Left forelimb (tissue), 1 donor: ENCODE measurements around the gene CSHL1.

Experiments
- DNase-seq: peaks from one replicate; pipeline ENCODE4 v3.0.0-alpha.2; 2018; ENCODE audit warnings: low spot score

CSHL1 gene

DNA sequence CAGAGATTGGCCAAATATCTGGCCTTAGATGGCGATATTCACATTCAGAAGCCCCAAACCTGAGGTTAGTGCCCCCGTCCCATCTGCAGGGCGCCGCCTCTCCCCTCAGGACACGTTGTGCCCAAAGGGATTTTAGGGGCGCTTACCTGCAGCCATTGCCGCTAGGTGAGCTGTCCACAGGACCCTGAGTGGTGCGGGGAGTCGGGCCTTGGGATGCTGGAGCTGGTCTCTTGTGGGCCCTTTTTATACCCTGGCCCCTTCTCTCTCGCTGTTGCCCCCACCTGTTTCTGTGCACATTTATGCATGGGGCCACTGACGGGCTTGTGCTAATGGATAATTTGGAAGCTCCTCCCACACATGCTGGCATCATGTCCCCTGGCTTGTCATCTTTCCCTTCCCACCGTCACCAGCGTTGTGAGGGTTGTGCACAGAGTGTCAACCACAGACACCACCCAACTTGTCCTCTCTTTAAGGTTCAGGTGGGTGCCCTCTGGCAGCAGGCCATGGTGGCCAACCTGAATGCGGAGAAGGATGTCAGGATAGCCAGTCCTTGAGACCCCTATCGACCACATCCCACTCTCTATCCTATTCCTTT, at the start of gene CSHL1:
CSHL1 (minus strand) TSS at position 218 of the 595 bp plus-strand sequence; CDS start at position 156, 62 bp downstream.
- DNase-seq, result no peak

DNA sequence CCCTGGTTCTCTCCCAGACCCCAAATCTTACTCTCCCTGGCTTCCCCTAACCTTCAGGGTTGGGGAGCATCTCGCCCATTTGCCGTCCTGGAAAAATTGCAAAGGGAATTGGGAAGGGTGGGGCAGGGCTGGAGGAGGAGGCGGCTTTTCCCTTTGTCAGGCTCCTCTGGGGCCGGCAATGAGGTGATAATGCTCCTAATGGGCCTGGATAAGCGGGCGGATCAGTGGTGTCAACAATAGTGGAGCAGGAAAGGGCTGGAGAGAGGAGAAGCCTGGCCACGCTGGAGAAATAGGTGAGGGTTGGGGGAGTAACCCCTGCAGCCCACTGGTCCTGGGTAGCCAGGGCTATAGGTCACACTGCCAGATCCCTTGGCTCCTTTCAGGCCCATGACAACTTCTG, 49.4 kb upstream of the CSHL1 start:
- no peak for DNase-seq

DNA sequence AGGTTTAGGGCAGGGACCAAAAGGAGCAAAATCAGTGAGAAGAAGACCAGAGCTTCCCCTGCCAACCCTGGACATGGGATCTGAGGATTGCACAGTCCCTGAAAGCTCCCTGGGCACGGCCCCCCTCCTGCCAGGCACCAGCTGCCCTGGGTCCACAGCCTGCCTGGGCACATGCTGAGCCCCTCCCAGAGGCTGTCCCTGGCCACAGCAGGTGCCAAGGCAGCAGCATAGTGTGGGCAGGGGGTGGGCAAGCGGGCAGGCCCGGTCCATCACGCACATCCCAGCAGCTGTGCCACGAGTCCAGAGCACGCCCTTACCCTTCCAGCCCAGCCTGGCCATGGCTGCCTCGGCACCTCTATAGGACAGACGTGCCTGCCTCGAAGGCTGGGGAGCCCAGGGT, 48.9 kb upstream of the CSHL1 start:
- DNase-seq, result no peak

DNA sequence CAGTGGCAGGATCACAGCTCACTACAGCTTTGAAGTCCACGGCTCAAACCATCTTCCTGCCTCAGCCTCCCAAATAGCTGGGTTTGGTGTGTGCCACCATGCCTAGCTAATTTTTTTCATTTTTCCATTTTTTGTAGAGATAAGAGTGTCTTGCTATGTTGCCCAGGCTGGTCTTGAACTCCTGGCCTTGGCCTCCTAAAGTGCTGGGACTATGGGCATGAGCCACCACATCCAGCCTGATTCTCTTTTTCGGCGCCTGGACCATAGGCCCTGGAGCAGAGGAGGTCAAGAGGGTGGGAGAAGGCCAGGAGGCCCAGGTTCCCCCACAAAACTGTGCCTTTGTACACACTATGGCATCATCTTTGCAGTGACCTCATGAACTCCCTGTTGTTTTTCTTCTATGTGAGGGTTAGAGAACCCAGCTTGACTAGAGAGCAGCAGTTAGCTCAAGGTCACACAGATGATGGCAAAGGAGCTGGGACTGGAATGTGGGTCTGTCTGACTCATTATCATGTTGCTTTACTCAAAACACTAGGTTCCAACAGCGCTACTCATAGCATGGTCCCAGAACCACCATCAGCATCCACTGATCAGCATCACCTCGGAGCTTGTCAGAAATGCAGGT, 45.4 kb upstream of the CSHL1 start:
- no peak for DNase-seq

DNA sequence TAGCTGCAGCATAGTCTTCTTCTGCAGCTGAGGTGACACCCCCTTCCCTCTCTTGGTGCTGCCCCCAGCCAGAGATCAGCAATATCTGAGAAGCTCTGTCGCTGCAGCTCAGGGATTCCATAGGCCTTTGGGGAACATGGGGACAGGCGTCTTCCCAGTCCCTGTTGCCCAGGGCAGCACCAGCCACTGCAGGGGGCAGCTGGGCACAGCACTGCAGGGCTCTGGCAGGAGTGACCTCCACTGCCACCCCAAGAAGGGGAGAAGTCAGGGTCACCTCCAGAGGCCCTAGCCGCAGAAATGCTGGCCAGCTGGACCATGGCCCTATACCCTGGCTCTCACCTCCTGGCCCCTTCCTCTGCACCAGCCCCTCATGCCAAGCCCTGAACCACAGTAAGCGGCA, 44.7 kb upstream of the CSHL1 start:
- DNase-seq, result no peak

DNA sequence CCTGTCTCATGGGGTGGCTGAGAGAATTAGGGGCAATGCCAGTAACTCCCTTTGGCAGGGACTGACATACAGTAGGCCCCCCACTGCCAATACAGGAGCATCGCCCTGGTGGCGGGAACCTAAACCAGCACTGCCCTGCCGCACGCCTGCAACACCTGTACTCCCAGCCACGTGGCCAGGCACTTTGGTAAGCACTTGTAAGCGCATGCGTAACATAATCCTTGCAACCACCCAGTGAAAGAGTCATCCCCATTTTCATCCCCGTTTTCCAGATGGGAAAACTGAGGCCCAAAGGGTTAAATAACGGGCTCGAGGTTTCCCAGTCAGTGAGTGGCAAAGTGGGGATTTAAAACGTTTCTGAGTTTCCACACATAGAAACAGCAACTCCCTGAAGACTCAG, 44.2 kb upstream of the CSHL1 start:
- DNase-seq, result no peak

DNA sequence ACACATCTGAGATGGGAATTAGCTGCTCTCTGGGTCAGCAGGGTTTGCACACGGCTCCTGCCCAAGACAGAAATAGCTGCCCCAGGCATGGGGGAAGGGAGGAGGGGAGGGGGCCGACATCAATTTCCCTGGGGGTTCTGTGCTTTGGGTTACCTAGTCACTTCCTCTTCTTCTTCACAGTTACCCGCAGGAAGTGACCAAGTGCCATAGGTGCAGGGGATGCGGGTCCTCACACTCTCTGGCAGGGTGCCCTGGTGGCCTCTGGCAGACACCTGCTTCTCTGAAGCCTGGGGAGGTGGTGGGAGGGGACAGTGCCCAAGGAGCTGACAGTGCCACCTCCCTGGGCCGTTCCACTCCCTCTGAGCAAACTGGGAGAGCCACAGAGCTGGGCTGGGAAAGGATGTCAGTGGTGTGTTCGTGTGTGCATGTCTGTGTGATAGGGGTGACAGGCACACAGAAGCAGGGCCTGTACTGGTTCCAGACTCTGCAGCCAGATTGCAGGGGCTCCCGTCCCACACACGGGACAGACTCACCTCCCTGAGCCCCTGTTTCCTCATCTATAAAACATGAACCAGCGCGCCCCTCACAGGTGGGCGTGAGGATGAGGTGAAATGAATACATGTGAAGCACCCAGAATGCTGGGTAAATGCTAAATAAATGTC, 43.5 kb upstream of the CSHL1 start:
- DNase-seq, result no peak

DNA sequence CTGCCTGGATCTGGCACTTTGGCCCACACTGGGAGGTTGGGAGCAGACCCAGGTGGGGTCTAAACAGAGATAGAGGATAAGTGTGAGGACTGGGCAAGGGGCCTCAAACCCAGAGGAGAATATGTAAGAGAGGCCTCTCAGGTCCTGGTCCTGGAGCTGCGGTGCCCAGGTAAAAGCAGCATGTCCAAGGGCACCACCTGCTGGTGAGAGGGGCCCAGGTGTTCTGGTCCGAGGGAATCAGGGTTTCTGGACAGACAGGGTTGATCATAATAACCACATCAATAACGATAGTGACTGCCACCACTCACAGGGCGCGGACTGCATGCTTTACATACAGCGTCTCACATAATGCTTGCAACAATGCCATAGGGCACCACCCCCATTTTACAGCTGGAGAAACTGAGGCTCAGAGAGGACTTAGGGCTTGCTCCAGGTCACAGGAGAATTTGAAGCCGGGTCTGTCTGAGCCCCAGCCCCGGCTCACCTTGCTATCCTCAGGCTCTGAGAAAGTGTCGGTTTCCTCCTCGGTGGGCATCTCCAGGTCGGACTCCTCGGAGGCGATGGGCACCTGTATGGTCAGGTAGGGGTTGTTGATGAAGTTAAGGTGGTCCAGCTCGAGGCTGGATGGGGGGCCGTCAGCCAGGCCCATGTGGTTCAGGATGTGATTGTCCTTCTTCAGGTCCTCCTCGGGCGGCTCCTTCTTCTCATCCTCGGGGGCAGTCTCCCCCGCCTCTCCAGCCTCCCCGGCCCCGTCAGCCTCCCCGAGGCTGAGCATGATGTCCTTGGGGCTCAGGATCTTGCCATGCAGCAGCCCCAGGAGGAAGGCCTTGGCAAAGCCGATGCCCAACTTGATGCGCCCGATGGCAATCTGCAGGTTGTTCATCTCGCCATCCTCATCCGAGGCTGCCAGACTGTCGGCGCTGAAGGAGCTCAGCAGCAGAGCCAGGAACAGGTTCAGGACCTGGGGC, 40.2 kb upstream of the CSHL1 start:
- no peak for DNase-seq

DNA sequence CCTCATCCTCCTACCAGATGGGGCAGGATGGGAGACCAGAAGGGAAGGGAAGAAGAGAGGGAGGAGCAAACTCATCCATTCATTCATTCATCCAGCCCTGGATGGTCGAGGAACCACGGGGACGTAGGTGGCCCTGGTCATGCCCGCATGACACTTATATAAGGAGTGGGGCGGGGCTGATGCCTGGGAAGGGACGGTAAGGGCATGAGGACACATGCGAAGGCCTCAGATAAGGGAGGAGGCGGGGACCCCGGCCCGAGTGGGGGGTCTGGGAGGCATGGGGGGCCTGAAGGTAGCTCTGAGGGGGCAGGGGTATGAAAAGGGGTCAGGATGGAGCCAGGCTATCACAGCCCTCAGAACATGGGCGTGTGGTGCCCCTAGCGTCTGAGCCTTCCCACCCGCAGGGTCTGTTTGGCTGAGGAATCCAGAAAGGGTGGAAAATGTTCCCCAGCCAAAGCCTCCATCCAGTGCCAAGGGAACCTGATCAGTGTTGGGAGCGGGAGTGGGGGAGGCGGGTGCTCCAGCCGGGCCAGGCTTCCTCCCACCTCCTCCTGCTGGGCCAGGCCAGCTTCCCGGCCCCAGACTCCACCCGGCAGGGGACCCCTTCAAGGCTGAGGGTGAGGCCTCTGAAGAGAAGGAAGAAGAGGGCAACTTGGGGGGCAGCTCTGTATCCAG, 38.7 kb upstream of the CSHL1 start:
- DNase-seq, result no peak

DNA sequence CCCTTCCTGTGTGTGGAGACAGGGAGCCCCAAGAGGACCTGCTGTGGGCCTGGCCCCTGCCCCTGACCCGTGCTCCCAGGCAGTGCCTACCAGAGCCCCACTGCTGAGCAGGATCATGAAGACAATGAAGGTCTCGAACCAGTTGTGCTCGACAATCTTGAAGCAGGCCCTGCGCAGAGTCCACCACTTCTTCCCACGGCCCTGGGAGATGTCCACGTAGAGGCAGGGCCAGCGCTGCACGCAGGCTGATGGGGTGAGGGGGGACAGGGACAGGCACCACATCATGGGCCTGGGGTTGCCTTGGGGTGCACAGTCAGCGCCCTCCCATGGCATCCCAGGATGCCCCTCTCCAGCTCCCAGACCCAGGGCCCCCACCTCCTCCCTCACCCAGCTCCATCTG, 37.5 kb upstream of the CSHL1 start:
- DNase-seq, result no peak

DNA sequence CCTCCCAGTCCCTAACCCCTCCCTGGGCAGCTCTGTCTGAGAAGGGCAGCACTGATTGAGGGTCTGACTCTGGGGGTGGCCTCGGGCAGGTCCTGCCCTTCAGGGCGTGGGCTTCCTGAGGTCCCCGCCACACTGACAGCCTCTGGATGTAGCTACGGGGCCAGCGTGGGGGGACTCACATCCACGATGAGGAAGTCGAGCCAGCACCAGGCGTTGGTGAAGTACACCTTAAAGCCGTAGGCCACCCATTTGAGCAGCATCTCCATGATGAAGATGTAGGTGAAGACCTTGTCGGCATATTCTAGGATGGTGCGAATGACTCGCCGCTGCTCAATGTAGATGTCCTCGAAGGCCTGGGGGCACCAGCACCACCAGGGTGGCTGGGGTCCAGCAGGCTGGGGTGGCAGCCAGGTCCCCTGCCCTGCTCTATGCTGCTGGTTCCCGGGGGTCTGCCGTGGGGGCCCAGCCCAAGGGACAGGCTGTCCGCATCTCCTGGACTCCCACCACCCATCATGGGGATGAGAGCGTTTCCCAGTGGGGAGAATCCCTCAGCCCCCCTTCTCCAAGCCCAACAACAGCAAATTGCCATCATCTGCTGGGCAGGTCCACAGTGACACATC, 36.8 kb upstream of the CSHL1 start:
- no peak for DNase-seq

DNA sequence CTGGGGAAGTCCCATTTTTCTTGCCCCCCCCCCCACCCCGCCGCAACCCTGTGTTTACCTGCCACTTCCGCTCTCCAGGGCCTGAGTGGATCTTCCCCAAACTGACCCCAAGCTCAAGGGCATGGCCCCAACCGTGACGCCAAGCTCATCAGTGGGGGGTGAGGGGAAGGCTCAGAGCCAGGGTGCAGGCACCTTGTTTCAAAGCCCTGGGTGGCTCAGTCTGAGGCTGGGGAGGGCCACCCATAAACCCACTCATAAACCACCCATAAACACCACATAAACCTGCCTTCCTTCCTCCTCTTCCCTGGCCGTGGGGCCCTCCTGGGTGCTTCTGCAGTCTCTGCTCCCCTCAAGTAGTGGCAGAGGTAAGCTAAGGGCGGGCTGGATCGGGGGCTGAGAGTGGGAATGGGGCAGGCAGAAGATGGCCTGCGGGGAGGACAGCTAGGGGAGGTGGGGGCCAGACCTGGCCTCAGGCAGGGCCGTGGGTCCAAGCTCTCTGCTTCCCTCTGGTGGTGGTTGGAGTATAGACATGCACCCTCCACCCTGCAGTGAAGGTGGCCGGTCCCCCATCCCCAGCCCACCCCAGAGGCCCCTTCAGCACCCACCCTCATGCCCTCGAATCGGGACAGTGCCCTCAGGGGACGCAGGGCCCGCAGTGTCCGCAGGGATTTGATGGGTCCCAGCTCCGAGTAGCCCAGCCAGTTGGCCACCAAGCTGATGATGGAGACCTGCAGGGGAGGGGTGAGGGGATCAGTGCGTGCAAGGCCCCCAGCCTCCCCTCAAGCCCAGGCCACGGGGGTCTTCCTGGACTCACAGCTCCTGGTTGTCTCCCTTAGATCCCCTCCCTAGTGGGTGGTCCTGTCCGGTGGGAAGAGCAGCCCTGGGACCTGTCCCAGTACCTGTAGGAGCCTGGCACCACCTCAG, 35.6 kb upstream of the CSHL1 start:
- DNase-seq, result no peak

DNA sequence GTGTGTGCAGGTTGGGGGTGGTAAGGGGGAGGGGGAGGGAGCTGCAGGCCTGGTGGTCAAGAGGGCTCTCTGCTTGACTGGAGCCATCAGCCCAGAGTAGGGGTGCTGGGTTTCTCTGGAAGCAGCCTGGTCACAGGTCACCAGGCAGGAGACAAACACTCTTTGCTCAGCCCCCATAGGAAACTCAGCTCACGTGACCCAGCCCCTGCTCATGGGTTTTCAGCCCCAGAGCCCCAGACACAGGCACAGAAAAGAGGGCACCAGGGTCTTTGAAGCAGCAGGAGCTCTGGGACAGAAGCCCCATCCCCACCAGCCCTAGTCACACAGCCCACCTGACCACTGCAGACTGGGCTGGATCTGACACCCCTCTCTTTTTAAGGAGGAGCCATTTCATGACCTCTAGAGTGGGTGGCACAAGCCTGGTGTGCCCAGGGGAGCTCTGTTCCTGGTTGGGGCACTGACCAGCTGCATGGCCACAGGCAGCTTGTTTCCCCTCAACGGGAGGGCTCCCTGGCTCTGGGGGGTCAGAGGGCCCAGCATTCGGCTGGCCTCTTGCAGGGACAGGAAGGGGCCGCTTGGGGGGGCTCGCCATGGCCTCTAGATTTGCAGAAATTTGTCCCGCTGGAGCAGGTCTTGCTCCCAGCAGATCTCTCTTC, 34.9 kb upstream of the CSHL1 start:
- DNase-seq, result no peak

DNA sequence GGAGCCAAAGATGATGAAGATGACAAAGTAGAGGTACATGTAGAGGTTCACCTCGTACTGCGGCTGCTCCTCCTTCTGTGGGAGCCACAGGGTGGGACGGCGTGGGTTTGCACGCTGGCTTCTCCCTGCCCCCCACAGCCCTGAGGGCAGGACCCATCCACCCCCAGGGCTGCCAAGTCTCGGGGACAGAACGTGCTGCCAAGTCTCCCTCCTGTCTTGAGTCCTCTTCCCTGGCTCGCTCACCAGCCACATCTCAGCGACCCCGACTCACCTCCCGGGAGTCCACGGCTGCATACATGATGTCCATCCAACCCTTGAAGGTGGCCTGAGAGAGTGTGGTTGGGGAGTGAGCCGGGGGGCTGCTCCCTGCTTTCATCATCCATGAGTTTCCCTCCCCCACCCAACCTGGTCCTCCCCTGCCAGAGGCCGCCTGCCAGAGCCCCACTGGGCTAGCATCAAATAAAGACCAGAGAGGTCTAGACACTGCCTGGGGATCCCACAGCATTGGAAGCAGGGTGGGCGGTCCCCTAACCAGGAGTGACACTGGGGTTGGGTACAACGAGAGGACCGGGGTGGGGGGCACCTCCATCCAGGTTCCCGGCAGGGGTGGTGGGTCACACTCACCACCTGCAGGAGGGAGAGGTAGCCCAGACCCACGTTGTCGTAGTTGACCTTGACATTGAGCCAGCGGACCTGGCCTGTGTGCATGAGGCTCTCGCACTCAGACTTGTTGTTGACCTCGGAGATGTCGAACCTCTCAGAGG, 33.9 kb upstream of the CSHL1 start:
- no peak for DNase-seq

DNA sequence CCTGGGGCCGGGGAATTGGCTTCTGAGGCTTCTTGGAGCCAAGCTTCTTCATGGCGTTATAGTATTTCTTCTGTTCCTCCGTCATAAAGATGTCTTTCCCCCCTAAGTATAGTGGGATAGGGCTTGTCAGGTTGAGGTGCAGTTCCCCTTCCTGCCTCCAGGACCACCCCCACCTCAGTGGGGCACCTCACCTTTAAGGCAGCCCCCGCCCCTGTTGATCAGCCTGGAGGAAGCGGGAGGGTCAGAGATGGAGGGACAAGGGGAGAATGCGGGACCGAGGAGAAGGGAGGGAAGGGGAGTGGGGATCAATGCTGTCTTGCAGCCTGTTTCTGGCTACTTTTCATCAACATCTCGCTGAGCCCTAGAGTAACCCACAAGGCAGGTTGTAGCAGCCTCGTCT, 32.7 kb upstream of the CSHL1 start:
- DNase-seq, result no peak

DNA sequence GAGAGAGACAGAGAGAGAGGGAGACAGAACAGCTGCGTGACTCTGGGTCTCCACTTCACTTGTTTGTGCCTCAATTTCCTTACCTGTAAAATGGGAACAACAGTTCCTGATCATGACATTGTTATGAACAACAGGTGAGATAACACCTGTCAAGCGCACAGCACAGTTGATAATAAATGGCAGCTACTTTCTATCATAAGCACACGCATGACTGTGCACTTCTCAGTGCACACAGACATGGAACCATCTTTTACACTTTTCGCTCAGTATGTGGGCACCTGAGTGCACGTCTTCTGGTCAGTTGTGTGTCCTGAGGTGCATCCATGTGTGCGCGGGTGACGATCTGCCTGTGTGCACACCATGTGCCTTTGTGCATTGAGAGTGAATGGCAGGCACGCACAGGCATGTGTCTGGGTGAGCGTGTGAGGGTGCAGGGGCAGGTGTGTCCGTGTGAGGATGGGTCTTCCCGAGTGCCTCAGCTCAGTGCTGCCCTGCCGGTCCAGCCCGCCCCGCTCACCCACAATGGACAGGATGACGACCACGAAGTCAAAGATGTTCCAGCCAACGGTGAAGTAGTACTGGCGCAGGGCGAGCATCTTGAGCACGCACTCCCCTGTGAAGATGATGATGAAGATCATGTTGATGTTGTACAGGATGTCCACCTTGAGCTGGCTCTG, 31.4 kb upstream of the CSHL1 start:
- no peak for DNase-seq

DNA sequence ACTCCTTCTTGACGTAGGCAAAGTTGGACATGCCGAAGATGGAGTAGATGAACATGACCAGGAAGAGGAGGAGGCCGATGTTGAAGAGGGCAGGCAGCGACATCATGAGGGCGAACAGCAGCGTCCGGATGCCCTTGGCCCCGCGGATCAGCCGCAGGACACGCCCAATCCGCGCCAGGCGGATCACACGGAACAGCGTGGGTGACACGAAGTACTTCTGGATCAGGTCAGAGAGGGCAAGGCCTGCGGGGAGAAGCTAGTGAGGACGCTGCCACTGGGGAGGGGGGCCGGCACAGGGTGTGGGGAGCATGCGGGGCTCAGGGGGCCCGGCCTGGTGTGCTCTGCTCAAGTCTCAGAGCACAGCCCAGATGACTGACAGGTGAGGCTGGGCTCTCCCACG, 30.7 kb upstream of the CSHL1 start:
- DNase-seq, result no peak

DNA sequence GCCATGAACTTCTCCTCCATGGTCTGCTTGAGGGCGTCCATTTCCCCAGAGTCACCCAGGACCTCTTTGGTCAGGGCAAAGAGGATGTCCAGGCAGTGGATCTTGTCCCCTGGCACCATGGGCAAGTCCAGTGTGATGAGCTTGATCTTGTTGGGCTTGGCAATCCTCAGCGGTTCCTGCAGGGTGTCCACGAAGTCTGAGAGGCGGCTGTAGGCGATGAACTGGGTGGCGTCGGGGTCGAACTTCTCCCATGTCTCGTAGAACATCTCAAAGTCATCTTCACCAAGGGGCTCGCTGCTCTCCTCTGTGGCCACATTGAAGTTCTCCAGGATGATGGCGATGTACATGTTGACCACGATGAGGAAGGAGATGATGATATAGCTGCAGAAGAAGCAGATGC, 30.1 kb upstream of the CSHL1 start:
- DNase-seq, result no peak

DNA sequence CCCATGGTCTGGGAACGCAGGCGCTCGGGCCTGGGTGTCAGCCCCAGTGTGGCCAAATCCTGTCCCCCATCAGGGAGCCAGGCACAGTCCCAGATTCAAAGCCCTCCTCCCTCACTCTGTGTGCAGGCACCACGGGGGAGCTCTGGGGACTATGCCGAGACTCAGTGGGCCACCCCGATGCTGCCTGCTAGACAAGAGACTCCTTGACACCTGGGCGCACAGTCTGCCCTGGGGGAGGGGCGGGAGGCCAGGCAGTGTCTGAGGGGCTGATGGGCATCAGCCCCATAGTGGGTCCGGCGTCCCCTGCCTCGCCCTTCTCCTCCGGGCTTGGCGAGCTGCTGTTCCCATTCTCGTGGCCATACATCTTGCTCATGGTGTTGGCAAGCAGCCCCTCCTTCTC, 29.5 kb upstream of the CSHL1 start:
- no peak for DNase-seq
